ENCODE data around the gene STK35.

STK35 gene

DNA sequence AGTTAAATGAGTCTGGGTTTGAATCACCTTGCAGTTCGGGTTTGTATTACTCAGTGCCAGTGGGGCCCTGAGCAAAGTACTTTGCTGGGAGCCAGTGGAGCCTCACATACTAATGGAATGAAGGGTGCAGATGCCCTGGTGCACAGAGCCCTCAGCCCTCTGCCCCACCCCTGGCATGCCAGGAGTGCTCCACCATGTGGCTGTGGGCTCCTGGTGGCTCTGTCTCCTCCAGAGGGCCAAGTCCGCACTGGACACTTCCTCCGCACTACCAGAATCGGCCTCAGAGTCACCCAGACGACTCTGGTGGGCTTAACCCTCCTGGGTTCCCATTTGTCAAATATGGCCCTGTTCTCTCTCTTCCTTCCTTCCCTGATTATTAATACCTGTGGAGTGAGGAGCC lies 94.0 kb downstream of the STK35 start:
- H3K27me3 ChIP-seq: no peaks in the 10 kb centered on the region
- no peaks in the 10 kb centered on the region for H3K9me3 ChIP-seq
- DNase-seq: no peak
- TF ChIP-seq, protein P1, sequence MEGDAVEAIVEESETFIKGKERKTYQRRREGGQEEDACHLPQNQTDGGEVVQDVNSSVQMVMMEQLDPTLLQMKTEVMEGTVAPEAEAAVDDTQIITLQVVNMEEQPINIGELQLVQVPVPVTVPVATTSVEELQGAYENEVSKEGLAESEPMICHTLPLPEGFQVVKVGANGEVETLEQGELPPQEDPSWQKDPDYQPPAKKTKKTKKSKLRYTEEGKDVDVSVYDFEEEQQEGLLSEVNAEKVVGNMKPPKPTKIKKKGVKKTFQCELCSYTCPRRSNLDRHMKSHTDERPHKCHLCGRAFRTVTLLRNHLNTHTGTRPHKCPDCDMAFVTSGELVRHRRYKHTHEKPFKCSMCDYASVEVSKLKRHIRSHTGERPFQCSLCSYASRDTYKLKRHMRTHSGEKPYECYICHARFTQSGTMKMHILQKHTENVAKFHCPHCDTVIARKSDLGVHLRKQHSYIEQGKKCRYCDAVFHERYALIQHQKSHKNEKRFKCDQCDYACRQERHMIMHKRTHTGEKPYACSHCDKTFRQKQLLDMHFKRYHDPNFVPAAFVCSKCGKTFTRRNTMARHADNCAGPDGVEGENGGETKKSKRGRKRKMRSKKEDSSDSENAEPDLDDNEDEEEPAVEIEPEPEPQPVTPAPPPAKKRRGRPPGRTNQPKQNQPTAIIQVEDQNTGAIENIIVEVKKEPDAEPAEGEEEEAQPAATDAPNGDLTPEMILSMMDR (IDR thresholded peaks at IDR 0.05; ENCODE audit: low read depth, low read length): no peak
- no peaks in the 10 kb centered on the region for H3K36me3 ChIP-seq
- H3K4me1 ChIP-seq: no peaks in the 10 kb centered on the region
- no peak overlapping the region for H3K4me3 ChIP-seq (ENCODE audit: low read depth, low read length)

DNA sequence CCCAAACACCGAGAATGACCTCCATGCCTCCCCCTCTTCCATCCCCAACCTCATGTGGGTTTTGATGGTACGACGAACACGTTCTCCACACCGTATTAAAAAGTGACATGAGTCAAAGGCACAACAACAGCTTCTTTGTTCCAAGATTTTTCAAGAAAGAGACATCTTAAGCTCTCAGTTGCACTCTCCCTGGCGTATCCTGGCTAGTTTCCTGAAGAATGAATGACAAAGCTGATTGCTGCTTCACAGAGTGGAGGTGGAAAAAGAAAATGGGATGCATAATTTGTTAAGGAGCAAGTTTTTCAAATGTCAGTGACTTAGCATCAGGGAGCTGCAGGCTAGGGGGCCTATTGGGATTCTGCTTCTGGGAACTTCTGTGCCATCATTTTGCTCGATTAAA lies 95.5 kb downstream of the STK35 start:
- Histone ChIP-seq H3K4me1 (no peaks in the 10 kb centered on the region), H3K36me3 (no peaks in the 10 kb centered on the region), H3K9me3 (no peaks in the 10 kb centered on the region), H3K27me3 (no peaks in the 10 kb centered on the region), H3K4me3 (ENCODE audit: low read depth, low read length) (no peak overlapping the region)
- DNase-seq: no peak
- TF ChIP-seq, protein P1 (IDR thresholded peaks at IDR 0.05; ENCODE audit: low read depth, low read length): no peak
